Smooth muscle cell (in vitro differentiated cells): Measurements from ENCODE around the gene FAM120B. TPM values are rescaled to one million over a fixed set of nuclear protein-coding genes. Genes with fewer than 3 reads are reported as not detected.

Experiments used
- DNase-seq: peaks from one replicate; lab custom pipeline; 2025; ENCODE audit not compliant: unreplicated experiment; lab: John Stamatoyannopoulos, UW
- H2AFZ ChIP-seq: fragments of 200-600 bp; sonication (generic); 2 replicates; pipeline ENCODE4 v1.6.0; 2016; ENCODE audit warnings: antibody characterized with exemption, low read depth, mild to moderate bottlenecking
- H3F3A ChIP-seq: fragments of 200-600 bp; sonication (generic); 2 replicates; pipeline ENCODE4 v1.6.0; 2017; ENCODE audit warnings: antibody characterized with exemption, low read depth
- H3K27ac ChIP-seq: fragments of 200-600 bp; sonication (generic); 2 replicates; pipeline ENCODE4 v1.5.1; 2016; ENCODE audit warnings: low read depth, mild to moderate bottlenecking
- H3K27me3 ChIP-seq: fragments of 200-600 bp; sonication (generic); 2 replicates; pipeline ENCODE4 v1.6.1; 2016; ENCODE audit warnings: low read depth, mild to moderate bottlenecking
- H3K36me3 ChIP-seq: fragments of 200-600 bp; sonication (generic); 2 replicates; pipeline ENCODE4 v1.5.1; 2016; ENCODE audit warnings: low read depth
- H3K4me1 ChIP-seq: fragments of 200-600 bp; sonication (generic); 2 replicates; pipeline ENCODE4 v1.5.1; 2016; ENCODE audit warnings: low read depth
- H3K4me2 ChIP-seq: fragments of 200-600 bp; sonication (generic); 2 replicates; pipeline ENCODE4 v1.6.0; 2016; ENCODE audit warnings: mild to moderate bottlenecking
- H3K4me3 ChIP-seq: fragments of 200-600 bp; sonication (generic); 2 replicates; pipeline ENCODE4 v1.5.1; 2016; ENCODE audit warnings: mild to moderate bottlenecking
- H3K79me2 ChIP-seq: fragments of 200-600 bp; sonication (generic); 2 replicates; pipeline ENCODE4 v1.6.0; 2016; ENCODE audit warnings: low read depth, mild to moderate bottlenecking
- H3K9ac ChIP-seq: fragments of 200-600 bp; sonication (generic); 2 replicates; pipeline ENCODE4 v1.6.0; 2016; ENCODE audit warnings: low read depth
- H3K9me3 ChIP-seq: fragments of 200-600 bp; sonication (generic); replicated peaks from 2 replicates; pipeline ENCODE4 v1.5.1; 2016; ENCODE audit warnings: low read depth
- H4K20me1 ChIP-seq: fragments of 200-600 bp; sonication (generic); 2 replicates; pipeline ENCODE4 v1.6.0; 2016; ENCODE audit warnings: low read depth
- CTCF ChIP-seq: fragments of 200-600 bp; sonication (generic); IDR thresholded peaks from 2 replicates; pipeline ENCODE4 v1.5.1; 2017; ENCODE audit warnings: borderline replicate concordance, mild to moderate bottlenecking, antibody characterized with exemption; ENCODE audit not compliant: insufficient read depth, poor library complexity, severe bottlenecking
- WGBS: methylation state at CpG from one replicate; pipeline ENCODE4 v1.1.7; 2016; ENCODE audit warnings: low lambda C conversion rate; 5-methylcytosine and 5-hydroxymethylcytosine counted together
- polyA plus RNA-seq: library from polyadenylated mRNA; unstranded; fragments of >200 nt; fragmentation: Nextera tagmentation; extraction: Ambion mirVana; gene quantifications from 2 replicates; pipeline ENCODE4 v1.2.1, GENCODE V29; 2016
- total RNA-seq: library from RNA; depleted of rRNA; stranded (reverse); fragments of >200 nt; gene quantifications from 2 replicates; pipeline ENCODE4 v1.2.3, GENCODE V29; 2014

Gene FAM120B
- total and polyA plus RNA-seq, 2 experiments from 2014 or later, result 17.8 to 26.3 TPM

DNA sequence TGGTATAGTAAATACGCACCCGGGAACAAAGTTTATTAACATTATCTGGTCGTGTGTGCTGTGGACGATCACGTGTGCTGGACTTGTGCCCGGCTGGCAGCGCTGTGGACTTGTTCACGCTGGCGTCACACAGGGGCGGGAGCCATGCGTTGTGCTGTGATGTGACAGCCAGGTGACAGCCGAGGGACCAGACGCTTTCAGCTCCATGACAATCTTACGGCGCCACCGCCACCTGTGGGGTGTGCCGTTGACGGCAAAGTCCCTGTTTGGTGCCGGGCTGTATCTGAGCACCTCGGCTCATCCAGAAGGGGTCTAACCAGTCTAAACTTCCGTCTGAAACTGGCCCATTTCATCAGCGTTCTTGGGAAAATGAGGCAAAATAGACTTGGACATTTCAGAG, 40.9 kb upstream of the FAM120B start:
- no peaks in the 10 kb centered on the region for H3K27me3 ChIP-seq
- no peaks in the 10 kb centered on the region for H3K79me2 ChIP-seq
- 94% methylated on average over 22 of the region's 22 CpGs for WGBS
- H3K4me1 ChIP-seq, result peaks cover 20% of the 10 kb centered on the region
- TF ChIP-seq CTCF, result no peak
- H3K9ac ChIP-seq, result no peak overlapping the region
- H4K20me1 ChIP-seq, result no peaks in the 10 kb centered on the region
- H2AFZ ChIP-seq, result no peak overlapping the region
- no peak for DNase-seq
- H3K9me3 ChIP-seq, result no peaks in the 10 kb centered on the region
- H3K27ac ChIP-seq, result no peak overlapping the region
- no peak overlapping the region for H3K4me2 ChIP-seq
- H3K4me3 ChIP-seq, result no peak overlapping the region
- H3K36me3 ChIP-seq, result no peaks in the 10 kb centered on the region
- no peaks in the 10 kb centered on the region for H3F3A ChIP-seq

DNA sequence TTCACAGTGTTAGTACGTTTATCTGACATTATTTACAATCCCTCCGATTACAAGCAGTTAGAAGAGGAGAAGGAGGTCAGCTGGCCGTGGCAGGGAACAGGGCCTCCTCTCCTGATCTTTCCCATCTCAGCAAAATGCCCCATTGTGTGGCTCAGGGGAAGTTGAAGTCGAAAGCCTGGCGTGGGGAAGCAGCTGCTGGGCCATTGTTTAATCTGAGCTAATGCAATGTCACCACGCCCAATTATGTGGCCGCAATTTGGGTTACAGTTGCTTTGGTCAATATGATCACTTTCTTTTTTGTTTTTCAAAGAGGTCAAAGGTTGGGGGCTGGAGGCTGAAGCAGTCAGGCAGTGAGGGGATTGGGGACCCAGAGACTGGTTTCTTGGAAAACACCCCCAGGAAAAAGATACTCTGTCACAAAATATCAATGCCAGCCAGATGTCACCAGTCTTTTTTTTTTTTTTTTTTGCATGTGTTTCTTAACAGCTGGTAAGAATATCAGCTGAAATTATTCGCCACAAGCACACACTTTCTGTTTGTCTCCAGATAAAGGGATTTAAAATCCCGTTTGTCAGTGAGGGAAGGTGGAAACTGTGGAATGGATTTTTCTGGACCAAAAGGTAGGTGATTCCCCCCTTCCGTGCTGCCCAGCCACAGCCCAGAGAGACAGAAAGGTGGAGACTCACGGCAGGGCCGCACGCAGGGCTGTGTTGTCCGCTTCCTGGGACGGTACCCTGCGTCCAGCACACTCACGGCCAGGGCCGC, 40.3 kb upstream of the FAM120B start:
- no peak for DNase-seq

GRCh38 chr6:170267688-170268087, 38.9 kb upstream of the FAM120B start:
- Histone ChIP-seq H3K4me2 (no peak overlapping the region), H3K9ac (no peak overlapping the region), H3K4me3 (no peak overlapping the region), H3K9me3 (no peaks in the 10 kb centered on the region), H3K4me1 (peaks cover 20% of the 10 kb centered on the region), H3K27ac (no peak overlapping the region), H3K27me3 (no peaks in the 10 kb centered on the region), H2AFZ (no peak overlapping the region), H4K20me1 (no peaks in the 10 kb centered on the region), H3K79me2 (no peaks in the 10 kb centered on the region), H3F3A (no peaks in the 10 kb centered on the region), H3K36me3 (no peaks in the 10 kb centered on the region)
- no peak for DNase-seq
- no peak for TF ChIP-seq CTCF
- WGBS, result 90% methylated on average over 14 of the region's 14 CpGs

More for the DNA sequence above, 40.3 kb upstream of the FAM120B start:
- Histone ChIP-seq H3K9ac (no peak overlapping the region), H3K79me2 (no peaks in the 10 kb centered on the region), H3F3A (no peaks in the 10 kb centered on the region), H3K4me2 (no peak overlapping the region), H3K4me3 (no peak overlapping the region), H3K4me1 (peaks cover 20% of the 10 kb centered on the region), H4K20me1 (no peaks in the 10 kb centered on the region), H3K27me3 (no peaks in the 10 kb centered on the region), H2AFZ (no peak overlapping the region), H3K9me3 (no peaks in the 10 kb centered on the region), H3K36me3 (no peaks in the 10 kb centered on the region), H3K27ac (no peak overlapping the region)
- 81% methylated on average over 18 of the region's 18 CpGs for WGBS
- no peak for TF ChIP-seq CTCF
